ENCODE measurements around the gene DSTN. TPM values are rescaled to one million over a fixed set of nuclear protein-coding genes. Genes with fewer than 3 reads are reported as not detected.

The DSTN gene
- total RNA-seq, 1 experiment from 2014 or later: 412 TPM

DNA sequence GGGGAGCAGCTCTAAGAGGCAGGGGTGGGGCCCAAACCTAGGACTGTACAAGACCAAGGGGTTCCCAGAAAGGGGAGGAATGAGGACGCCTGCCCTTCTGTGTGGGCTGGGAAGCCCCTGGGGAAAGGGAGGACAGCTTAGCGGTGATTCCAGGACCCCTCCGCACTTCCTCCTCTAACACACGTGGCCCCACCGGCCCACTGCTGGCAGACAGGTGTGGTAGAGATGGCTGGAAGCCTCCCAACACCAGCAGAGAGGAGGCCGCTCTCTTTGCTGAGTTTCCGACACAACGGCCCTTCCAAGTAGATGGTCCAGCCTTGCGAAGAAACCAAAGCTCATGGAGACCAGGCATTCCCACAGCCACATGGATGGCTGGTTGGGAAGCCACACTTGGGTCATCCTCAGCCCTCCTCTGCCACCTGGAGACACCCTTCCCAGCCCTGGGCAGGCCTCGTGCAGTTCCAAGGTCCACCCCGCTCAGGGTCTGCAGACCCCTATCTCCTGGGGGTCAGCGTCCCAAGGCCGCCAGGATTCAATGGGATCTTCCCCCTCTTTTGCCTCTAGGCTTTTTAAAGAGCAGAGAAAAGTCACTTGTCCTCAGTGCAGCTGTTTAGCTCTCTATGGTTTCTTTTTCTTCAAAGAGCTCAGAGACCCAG, 68.2 kb downstream of the DSTN start:
- BruUV-seq (replicated peaks): no TSS peak
- DNase-seq (ENCODE audit: low read depth, low spot score): no peak
- Histone ChIP-seq H3K9me3 (ENCODE audit: control insufficient read depth, insufficient read depth, low read depth, low read length) (no peaks in the 10 kb centered on the region), H3K27me3 (ENCODE audit: control insufficient read depth, insufficient read depth, low read length) (no peaks in the 10 kb centered on the region), H3K4me3 (ENCODE audit: low read depth in 2 of 2, low read length in 2 of 2) (no peak overlapping the region), H3K27ac (ENCODE audit: low read length) (no peak overlapping the region), H3K4me1 (ENCODE audit: control insufficient read depth, insufficient read depth, low read length) (no peaks in the 10 kb centered on the region), H3K36me3 (ENCODE audit: control insufficient read depth, insufficient read depth, low read length) (no peaks in the 10 kb centered on the region)
- POLR2A ChIA-PET: no interaction called here
- no peak for ATAC-seq
- in situ Hi-C loops (cut with HindIII; ENCODE audit: low pct_unique_long_range_greater_than_20kb, low sequenced_read_pairs): no loop called here
- no peak for TF ChIP-seq POLR2AphosphoS5 (IDR thresholded peaks at IDR 0.05; ENCODE audit: low read depth, low read length)
- TF ChIP-seq TCF7L2 (IDR thresholded peaks at IDR 0.05; ENCODE audit: low read depth, low read length): no peak
- TF ChIP-seq, protein P1, sequence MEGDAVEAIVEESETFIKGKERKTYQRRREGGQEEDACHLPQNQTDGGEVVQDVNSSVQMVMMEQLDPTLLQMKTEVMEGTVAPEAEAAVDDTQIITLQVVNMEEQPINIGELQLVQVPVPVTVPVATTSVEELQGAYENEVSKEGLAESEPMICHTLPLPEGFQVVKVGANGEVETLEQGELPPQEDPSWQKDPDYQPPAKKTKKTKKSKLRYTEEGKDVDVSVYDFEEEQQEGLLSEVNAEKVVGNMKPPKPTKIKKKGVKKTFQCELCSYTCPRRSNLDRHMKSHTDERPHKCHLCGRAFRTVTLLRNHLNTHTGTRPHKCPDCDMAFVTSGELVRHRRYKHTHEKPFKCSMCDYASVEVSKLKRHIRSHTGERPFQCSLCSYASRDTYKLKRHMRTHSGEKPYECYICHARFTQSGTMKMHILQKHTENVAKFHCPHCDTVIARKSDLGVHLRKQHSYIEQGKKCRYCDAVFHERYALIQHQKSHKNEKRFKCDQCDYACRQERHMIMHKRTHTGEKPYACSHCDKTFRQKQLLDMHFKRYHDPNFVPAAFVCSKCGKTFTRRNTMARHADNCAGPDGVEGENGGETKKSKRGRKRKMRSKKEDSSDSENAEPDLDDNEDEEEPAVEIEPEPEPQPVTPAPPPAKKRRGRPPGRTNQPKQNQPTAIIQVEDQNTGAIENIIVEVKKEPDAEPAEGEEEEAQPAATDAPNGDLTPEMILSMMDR (IDR thresholded peaks at IDR 0.05): no peak
- TF ChIP-seq SIN3A (IDR thresholded peaks at IDR 0.05; ENCODE audit: borderline replicate concordance, insufficient read depth, low read depth, low read length): no peak
- intact Hi-C loops (cut with micrococcal nuclease; ENCODE audit: unreplicated experiment): no loop called here
- CTCF ChIA-PET: no interaction called here

DNA sequence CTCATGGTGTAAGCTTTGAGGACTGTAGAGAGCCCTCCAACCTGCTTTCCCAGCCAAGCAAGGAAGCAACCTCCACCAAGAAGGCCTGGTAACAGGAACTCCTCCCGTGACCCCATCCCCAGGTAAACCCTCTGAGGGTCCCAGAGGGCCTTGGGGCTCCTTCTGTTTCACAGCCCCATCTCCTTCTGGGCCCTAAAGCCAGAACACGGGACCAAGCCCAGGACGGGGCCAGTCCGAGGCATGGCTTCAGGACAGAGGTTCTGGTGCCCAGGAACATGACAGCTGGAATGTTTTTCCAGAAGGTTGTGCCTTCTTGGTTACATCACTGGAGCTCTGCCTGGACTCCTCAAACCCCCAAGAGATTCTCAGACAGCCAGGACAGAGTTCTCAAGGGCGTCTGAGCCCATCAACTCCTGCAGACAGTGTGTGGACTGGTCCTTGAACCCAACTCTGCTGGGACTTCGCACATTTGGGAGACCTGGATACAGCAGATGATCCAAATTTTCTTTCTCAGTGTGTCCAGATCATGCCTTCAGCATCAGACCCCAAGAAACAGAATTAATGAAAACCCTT, 69.0 kb downstream of the DSTN start:
- intact Hi-C loops (cut with micrococcal nuclease; ENCODE audit: unreplicated experiment) (no loop called here), in situ Hi-C loops (cut with HindIII; ENCODE audit: low pct_unique_long_range_greater_than_20kb, low sequenced_read_pairs) (no loop called here)
- Histone ChIP-seq H3K27ac (ENCODE audit: low read length) (no peak overlapping the region), H3K27me3 (ENCODE audit: control insufficient read depth, insufficient read depth, low read length) (no peaks in the 10 kb centered on the region), H3K4me1 (ENCODE audit: control insufficient read depth, insufficient read depth, low read length) (no peaks in the 10 kb centered on the region; the same call in 1 of the 2 replicates), H3K36me3 (ENCODE audit: control insufficient read depth, insufficient read depth, low read length) (no peaks in the 10 kb centered on the region), H3K4me3 (ENCODE audit: low read depth in 2 of 2, low read length in 2 of 2) (no peak overlapping the region), H3K9me3 (ENCODE audit: control insufficient read depth, insufficient read depth, low read depth, low read length) (no peaks in the 10 kb centered on the region)
- DNase-seq (ENCODE audit: low read depth, low spot score) (no peak), ATAC-seq (no peak)
- ChIA-PET POLR2A (no interaction called here), CTCF (no interaction called here)
- TF ChIP-seq, protein P2, sequence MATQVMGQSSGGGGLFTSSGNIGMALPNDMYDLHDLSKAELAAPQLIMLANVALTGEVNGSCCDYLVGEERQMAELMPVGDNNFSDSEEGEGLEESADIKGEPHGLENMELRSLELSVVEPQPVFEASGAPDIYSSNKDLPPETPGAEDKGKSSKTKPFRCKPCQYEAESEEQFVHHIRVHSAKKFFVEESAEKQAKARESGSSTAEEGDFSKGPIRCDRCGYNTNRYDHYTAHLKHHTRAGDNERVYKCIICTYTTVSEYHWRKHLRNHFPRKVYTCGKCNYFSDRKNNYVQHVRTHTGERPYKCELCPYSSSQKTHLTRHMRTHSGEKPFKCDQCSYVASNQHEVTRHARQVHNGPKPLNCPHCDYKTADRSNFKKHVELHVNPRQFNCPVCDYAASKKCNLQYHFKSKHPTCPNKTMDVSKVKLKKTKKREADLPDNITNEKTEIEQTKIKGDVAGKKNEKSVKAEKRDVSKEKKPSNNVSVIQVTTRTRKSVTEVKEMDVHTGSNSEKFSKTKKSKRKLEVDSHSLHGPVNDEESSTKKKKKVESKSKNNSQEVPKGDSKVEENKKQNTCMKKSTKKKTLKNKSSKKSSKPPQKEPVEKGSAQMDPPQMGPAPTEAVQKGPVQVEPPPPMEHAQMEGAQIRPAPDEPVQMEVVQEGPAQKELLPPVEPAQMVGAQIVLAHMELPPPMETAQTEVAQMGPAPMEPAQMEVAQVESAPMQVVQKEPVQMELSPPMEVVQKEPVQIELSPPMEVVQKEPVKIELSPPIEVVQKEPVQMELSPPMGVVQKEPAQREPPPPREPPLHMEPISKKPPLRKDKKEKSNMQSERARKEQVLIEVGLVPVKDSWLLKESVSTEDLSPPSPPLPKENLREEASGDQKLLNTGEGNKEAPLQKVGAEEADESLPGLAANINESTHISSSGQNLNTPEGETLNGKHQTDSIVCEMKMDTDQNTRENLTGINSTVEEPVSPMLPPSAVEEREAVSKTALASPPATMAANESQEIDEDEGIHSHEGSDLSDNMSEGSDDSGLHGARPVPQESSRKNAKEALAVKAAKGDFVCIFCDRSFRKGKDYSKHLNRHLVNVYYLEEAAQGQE (IDR thresholded peaks at IDR 0.05; ENCODE audit: insufficient read depth in 1 of 2, low read depth in 2 of 2, low read length in 1 of 2): no peak
- TF ChIP-seq POLR2AphosphoS5 (IDR thresholded peaks at IDR 0.05; ENCODE audit: low read depth, low read length) (no peak), TCF7L2 (IDR thresholded peaks at IDR 0.05; ENCODE audit: low read depth, low read length) (no peak), SIN3A (IDR thresholded peaks at IDR 0.05; ENCODE audit: borderline replicate concordance, insufficient read depth, low read depth, low read length) (no peak)
- TF ChIP-seq, protein P1 (IDR thresholded peaks at IDR 0.05): no peak
- BruUV-seq (replicated peaks): no TSS peak

Data from Panc1 (cell line).